ENCODE measurements around the gene COL5A3. TPM values are rescaled to one million over a fixed set of nuclear protein-coding genes. Genes with fewer than 3 reads are reported as not detected.

The COL5A3 gene
- total RNA-seq, 1 experiment from 2014 or later, result 0.18 TPM

GRCh38 chr19:9935506-9936325, 74.6 kb downstream of the COL5A3 start:
- ATAC-seq (no peak), DNase-seq (ENCODE audit: low read depth, low spot score) (no peak)
- Histone ChIP-seq H3K9me3 (ENCODE audit: control insufficient read depth, insufficient read depth, low read depth, low read length) (no peaks in the 10 kb centered on the region), H3K36me3 (ENCODE audit: control insufficient read depth, insufficient read depth, low read length) (no peaks in the 10 kb centered on the region; the same call in 1 of the 2 replicates), H3K4me3 (ENCODE audit: low read depth in 2 of 2, low read length in 2 of 2) (0 out of 4 replicates have a peak overlapping the region, but pooled peaks of 1 of the 2 experiments have one; percentile 8), H3K27me3 (ENCODE audit: control insufficient read depth, insufficient read depth, low read length) (no peaks in the 10 kb centered on the region; the same call in 1 of the 2 replicates), H3K4me1 (ENCODE audit: control insufficient read depth, insufficient read depth, low read length) (no peaks in the 10 kb centered on the region), H3K27ac (ENCODE audit: low read length) (no peak overlapping the region)
- POLR2A ChIA-PET, result interaction anchor here (0.6 kb wide), 1 partner anchor 64 kb away, joined by 6 read pairs; no protein-coding TSS in a partner anchor
- in situ Hi-C loops (cut with HindIII; ENCODE audit: low pct_unique_long_range_greater_than_20kb, low sequenced_read_pairs), result no loop called here
- CTCF ChIA-PET, result interaction anchor here (0.6 kb wide), 1 partner anchor 382 kb away, joined by 3 read pairs; no protein-coding TSS in a partner anchor
- TF ChIP-seq REST (IDR thresholded peaks at IDR 0.05; ENCODE audit: insufficient read depth in 1 of 2, low read depth in 2 of 2, low read length in 1 of 2) (no peak), POLR2AphosphoS5 (IDR thresholded peaks at IDR 0.05; ENCODE audit: low read depth, low read length) (no peak), SIN3A (IDR thresholded peaks at IDR 0.05; ENCODE audit: borderline replicate concordance, insufficient read depth, low read depth, low read length) (no peak), TCF7L2 (IDR thresholded peaks at IDR 0.05; ENCODE audit: low read depth, low read length) (no peak), CTCF (IDR thresholded peaks at IDR 0.05) (no peak)
- intact Hi-C loops (cut with micrococcal nuclease; ENCODE audit: unreplicated experiment), result loop anchor here (2.0 kb wide), 1 partner anchor 91 kb away; no protein-coding TSS in a partner anchor
- BruUV-seq (replicated peaks), result no TSS peak

- ChIA-PET CTCF (no interaction called here), POLR2A (no interaction called here)
- Histone ChIP-seq H3K27me3 (ENCODE audit: control insufficient read depth, insufficient read depth, low read length) (no peaks in the 10 kb centered on the region; the same call in 1 of the 2 replicates), H3K9me3 (ENCODE audit: control insufficient read depth, insufficient read depth, low read depth, low read length) (no peaks in the 10 kb centered on the region), H3K4me1 (ENCODE audit: control insufficient read depth, insufficient read depth, low read length) (no peaks in the 10 kb centered on the region), H3K36me3 (ENCODE audit: control insufficient read depth, insufficient read depth, low read length) (no peaks in the 10 kb centered on the region; the same call in 1 of the 2 replicates), H3K4me3 (ENCODE audit: low read depth in 2 of 2, low read length in 2 of 2) (no peak overlapping the region), H3K27ac (ENCODE audit: low read length) (no peak overlapping the region)
- ATAC-seq, result peak; percentile 82
- in situ Hi-C loops (cut with HindIII; ENCODE audit: low pct_unique_long_range_greater_than_20kb, low sequenced_read_pairs), result no loop called here
- TF ChIP-seq CTCF (IDR thresholded peaks at IDR 0.05) (peak; percentile 93), POLR2AphosphoS5 (IDR thresholded peaks at IDR 0.05; ENCODE audit: low read depth, low read length) (no peak), SIN3A (IDR thresholded peaks at IDR 0.05; ENCODE audit: borderline replicate concordance, insufficient read depth, low read depth, low read length) (no peak), REST (IDR thresholded peaks at IDR 0.05; ENCODE audit: insufficient read depth in 1 of 2, low read depth in 2 of 2, low read length in 1 of 2) (no peak), TCF7L2 (IDR thresholded peaks at IDR 0.05; ENCODE audit: low read depth, low read length) (no peak)
- intact Hi-C loops (cut with micrococcal nuclease; ENCODE audit: unreplicated experiment), result loop anchor here (2.0 kb wide), 1 partner anchor 92 kb away; no protein-coding TSS in a partner anchor
- no TSS peak for BruUV-seq (replicated peaks)
- no peak for DNase-seq (ENCODE audit: low read depth, low spot score)
Observed at GRCh38 chr19:9934132-9934950, 76.0 kb downstream of the COL5A3 start.

All from Panc1 (cell line).